GM12878 (cell line): ENCODE results near the gene OPN5. TPM values are rescaled to one million over a fixed set of nuclear protein-coding genes. Genes with fewer than 3 reads are reported as not detected.

Experiments used
- ATAC-seq: fragments of 200-7000 bp; cut with Tn5 transposase; 3 replicates; pipeline ENCODE4 v1.9.1; 2020; ENCODE audit warnings: mild to moderate bottlenecking, moderate library complexity
- BruUV-seq: library from RNA; stranded (reverse); fragments of 400-500 nt; replicated peaks from 2 replicates; lab custom pipeline; 2021; lab: Mats Ljungman, UMichigan
- CTCF ChIA-PET: fragments of 300-600 bp; sonication (Branson Sonifier 250); formaldehyde crosslinking; extraction: SDS; loops from one replicate; lab custom pipeline; 2021; ENCODE audit warnings: inconsistent platforms; lab: Yijun Ruan, JAX
- POLR2A ChIA-PET: fragments of 350-600 bp; formaldehyde crosslinking; extraction: SDS; loops from one replicate; lab custom pipeline; 2021; ENCODE audit warnings: inconsistent platforms; lab: Charles Lee
- RAD21 ChIA-PET: fragments of 300-600 bp; sonication (Branson Sonifier 250); formaldehyde crosslinking; loops from one replicate; lab custom pipeline; 2023; ENCODE audit warnings: antibody characterized with exemption; ENCODE audit not compliant: unreplicated experiment; lab: Charles Lee
- SMC1A ChIA-PET: fragments of 300-600 bp; sonication (Branson Sonifier 250); formaldehyde crosslinking; loops from one replicate; lab custom pipeline; 2023; ENCODE audit not compliant: unreplicated experiment, uncharacterized antibody; lab: Charles Lee
- DNase-seq: peaks from one replicate; pipeline ENCODE4 v3.0.0-alpha.2; 2011; ENCODE audit warnings: low read depth, low spot score
- FAIRE-seq: peaks from 3 replicates; lab custom pipeline; 2011; peaks lifted over from hg19 to GRCh38; lab: Jason Lieb, UNC
- H2AFZ ChIP-seq: 2 replicates; pipeline ENCODE4 v1.6.0; 2011; ENCODE audit warnings: low read depth, low read length, control low read depth; ENCODE audit not compliant: control insufficient read depth
- H3K27ac ChIP-seq: 2 replicates; pipeline ENCODE4 v1.5.1; 2011; ENCODE audit warnings: control low read depth; ENCODE audit not compliant: control insufficient read depth, insufficient read depth
- H3K27me3 ChIP-seq, 2 experiments: replicated peaks in 1 of 2; 2 replicates each; pipeline versions ENCODE4 v1.6.0 to v1.6.1; 2011; ENCODE audit warnings: low read length in 1 of 2; ENCODE audit not compliant: control insufficient read depth in 2 of 2, insufficient read depth in 2 of 2
- H3K36me3 ChIP-seq, 2 experiments: 2 replicates each; pipeline ENCODE4 v1.5.1; 2011; ENCODE audit warnings: low read length in 1 of 2; ENCODE audit not compliant: control insufficient read depth in 2 of 2, insufficient read depth in 2 of 2
- H3K4me1 ChIP-seq: 2 replicates; pipeline ENCODE4 v1.6.1; 2011; ENCODE audit warnings: mild to moderate bottlenecking, low read length, moderate library complexity, mixed read lengths; ENCODE audit not compliant: control insufficient read depth, insufficient read depth
- H3K4me2 ChIP-seq: 2 replicates; pipeline ENCODE4 v1.6.0; 2011; ENCODE audit warnings: control low read depth; ENCODE audit not compliant: control insufficient read depth, insufficient read depth
- H3K4me3 ChIP-seq: fragments of 200-600 bp; sonication (generic); 2 replicates; pipeline ENCODE4 v1.5.1; 2016
- H3K79me2 ChIP-seq: 2 replicates; pipeline ENCODE4 v1.6.0; 2011; ENCODE audit warnings: low read length; ENCODE audit not compliant: control insufficient read depth, insufficient read depth
- H3K9ac ChIP-seq: 2 replicates; pipeline ENCODE4 v1.8.0; 2011; ENCODE audit warnings: low read length, control low read depth, mixed read lengths; ENCODE audit not compliant: control insufficient read depth, insufficient read depth
- H3K9me3 ChIP-seq: replicated peaks from 3 replicates; pipeline ENCODE4 v1.5.1; 2011; ENCODE audit warnings: mild to moderate bottlenecking, low read length; ENCODE audit not compliant: control insufficient read depth, insufficient read depth
- H4K20me1 ChIP-seq: 2 replicates; pipeline ENCODE4 v1.6.0; 2011; ENCODE audit not compliant: control insufficient read depth, insufficient read depth
- ATF7 ChIP-seq: fragments of 450-650 bp; IDR thresholded peaks from 2 replicates; pipeline ENCODE4 v1.6.1; 2016; ENCODE audit warnings: low read depth, mild to moderate bottlenecking
- BACH1 ChIP-seq: fragments of 450-650 bp; IDR thresholded peaks from 2 replicates; pipeline ENCODE4 v1.6.1; 2017; ENCODE audit warnings: mild to moderate bottlenecking, borderline replicate concordance
- CHD2 ChIP-seq: IDR thresholded peaks from 2 replicates; pipeline ENCODE4 v1.6.1; 2011; ENCODE audit warnings: low read depth, low read length, improper control_type of control experiment, borderline replicate concordance
- CHD4 ChIP-seq: fragments of 200-600 bp; sonication (generic); IDR thresholded peaks from 2 replicates; pipeline ENCODE4 v1.6.1; 2016; ENCODE audit warnings: mild to moderate bottlenecking
- DPF2 ChIP-seq: fragments of 450-650 bp; IDR thresholded peaks from 2 replicates; pipeline ENCODE4 v1.6.1; 2017; ENCODE audit warnings: mild to moderate bottlenecking
- E2F4 ChIP-seq: IDR thresholded peaks from 2 replicates; pipeline ENCODE4 v1.6.1; 2012; ENCODE audit warnings: low read depth, low read length, improper control_type of control experiment
- FOXM1 ChIP-seq: IDR thresholded peaks from 2 replicates; pipeline ENCODE4 v1.6.1; 2012; ENCODE audit warnings: low read depth, mild to moderate bottlenecking, inconsistent platforms, low read length, moderate library complexity
- GABPA ChIP-seq: IDR thresholded peaks from 2 replicates; pipeline ENCODE4 v1.6.1; 2014; ENCODE audit warnings: antibody characterized with exemption, low read depth, mild to moderate bottlenecking, inconsistent platforms
- GATAD2B ChIP-seq: fragments of 450-650 bp; conservative IDR thresholded peaks from 2 replicates; pipeline ENCODE4 v1.6.1; 2017; ENCODE audit warnings: low read depth, mild to moderate bottlenecking, moderate library complexity
- KDM1A ChIP-seq: fragments of 200-600 bp; sonication (generic); IDR thresholded peaks from 2 replicates; pipeline ENCODE4 v1.6.1; 2016; ENCODE audit warnings: borderline replicate concordance
- NBN ChIP-seq: fragments of 450-650 bp; IDR thresholded peaks from 2 replicates; pipeline ENCODE4 v1.6.1; 2016
- NR2C1 ChIP-seq: fragments of 450-650 bp; IDR thresholded peaks from 2 replicates; pipeline ENCODE4 v1.6.1; 2017; ENCODE audit warnings: antibody characterized with exemption, mild to moderate bottlenecking, moderate library complexity
- RCOR1 ChIP-seq: conservative IDR thresholded peaks from 2 replicates; pipeline ENCODE4 v1.6.1; 2012; ENCODE audit warnings: low read depth, low read length, improper control_type of control experiment
- SMARCA5 ChIP-seq: fragments of 450-650 bp; IDR thresholded peaks from 2 replicates; pipeline ENCODE4 v1.6.1; 2017; ENCODE audit warnings: mild to moderate bottlenecking
- YY1 ChIP-seq: IDR thresholded peaks from 2 replicates; pipeline ENCODE4 v1.6.1; 2011; ENCODE audit warnings: low read depth, mild to moderate bottlenecking, low read length
- ZSCAN29 ChIP-seq: fragments of 450-650 bp; IDR thresholded peaks from 2 replicates; pipeline ENCODE4 v1.6.1; 2017; ENCODE audit warnings: mild to moderate bottlenecking, moderate library complexity
- WGBS: methylation state at CpG from one replicate; pipeline ENCODE4 v1.1.6; 2016; ENCODE audit warnings: low lambda C conversion rate; ENCODE audit not compliant: insufficient replicate concordance, insufficient coverage; ENCODE audit errors: missing lambda C conversion rate; 5-methylcytosine and 5-hydroxymethylcytosine counted together
- in situ Hi-C: fragments of 300-500 bp; cut with MboI; formaldehyde crosslinking; loops from 9 replicates; pipeline ENCODE4 v1.14.3; 2018; ENCODE audit warnings: mixed read lengths
- intact Hi-C: fragments of 100-400 bp; cut with micrococcal nuclease; formaldehyde crosslinking; loops from one replicate; pipeline ENCODE4 v1.14.2; 2022; ENCODE audit not compliant: unreplicated experiment
- polyA plus RNA-seq, 11 experiments: library from polyadenylated mRNA; depleted of rRNA in 4 of 11; unstranded in 6 of 11; stranded (reverse) in 5 of 11; fragments of >200 nt; fragmentation: Nextera tagmentation in 4 of 11; fragmentation: Illumina TruSeq in 1 of 11; extraction: Ambion mirVana in 4 of 11; extraction: Trizol in 1 of 11; gene quantifications; 1 replicate in 1 of 11; 2 replicates in 10 of 11; pipeline versions ENCODE4 v1.2.1 to v1.2.3, GENCODE V29; 2011 to 2016; ENCODE audit warnings: inconsistent platforms in 2 of 11, missing spikeins in 2 of 11, low read depth in 1 of 11
- total RNA-seq, 4 experiments: library from RNA; depleted of rRNA in 3 of 4; stranded (reverse); fragments of >200 nt in 3 of 4; fragmentation: Illumina TruSeq in 1 of 4; extraction: Trizol in 1 of 4; gene quantifications; 2 replicates each; pipeline versions ENCODE4 v1.2.1 to v1.2.3, GENCODE V29; 2013 to 2021

The OPN5 gene
- total and polyA plus RNA-seq, 10 of the 15 experiments (the other 5 are each of a cell fraction or from before 2014, with no cell fraction given), result not detected

GRCh38 chr6:47804821-47805220 is 23.0 kb downstream of the OPN5 start:
- DNase-seq, result no peak
- FAIRE-seq, result no peak
- Histone ChIP-seq H3K9me3 (no peaks in the 10 kb centered on the region), H3K79me2 (no peaks in the 10 kb centered on the region), H3K27me3 (no peaks in the 10 kb centered on the region), H3K4me2 (no peak overlapping the region), H3K36me3 (no peaks in the 10 kb centered on the region), H2AFZ (no peak overlapping the region), H3K9ac (no peak overlapping the region), H4K20me1 (no peaks in the 10 kb centered on the region), H3K4me3 (no peak overlapping the region), H3K4me1 (no peaks in the 10 kb centered on the region), H3K27ac (no peak overlapping the region)
- no peak for ATAC-seq
- in situ Hi-C loops, result no loop called here
- ChIA-PET CTCF (interaction anchor here (1.2 kb wide), 1 partner anchor 17 kb away, joined by 5 read pairs; no protein-coding TSS in a partner anchor), POLR2A (interaction anchor here (0.6 kb wide), 1 partner anchor 742 kb away, joined by 3 read pairs; no protein-coding TSS in a partner anchor), RAD21 (no interaction called here), SMC1A (interaction anchor here (1.0 kb wide), 1 partner anchor 11 kb away, joined by 3 read pairs; no protein-coding TSS in a partner anchor)
- intact Hi-C loops, result no loop called here
- TF ChIP-seq E2F4, result no peak
- no peak for TF ChIP-seq CHD4
- no peak for TF ChIP-seq GABPA
- no peak for TF ChIP-seq KDM1A
- TF ChIP-seq GATAD2B, result no peak
- TF ChIP-seq NBN, result no peak
- no TSS peak for BruUV-seq
- WGBS, result 19% methylated on average over 2 of the region's 2 CpGs

- Histone ChIP-seq H2AFZ (no peak overlapping the region), H3K9ac (no peak overlapping the region), H3K4me3 (no peak overlapping the region), H3K4me2 (no peak overlapping the region), H4K20me1 (no peaks in the 10 kb centered on the region)
- no peak for DNase-seq
- TF ChIP-seq BACH1 (no peak), RCOR1 (no peak), ZSCAN29 (no peak), CHD2 (no peak), ATF7 (no peak), E2F4 (no peak), FOXM1 (no peak), DPF2 (no peak), NR2C1 (no peak), SMARCA5 (no peak), YY1 (no peak)
- TF ChIP-seq, all 136 proteins: peak for 0
- ChIA-PET CTCF (interaction anchor here (1.0 kb wide), 1 partner anchor 20 kb away, joined by 5 read pairs; no protein-coding TSS in a partner anchor), POLR2A (no interaction called here), RAD21 (no interaction called here), SMC1A (interaction anchor here (1.2 kb wide), 1 partner anchor 11 kb away, joined by 3 read pairs; no protein-coding TSS in a partner anchor)
- no peaks in the 10 kb centered on the region for H3K36me3 ChIP-seq
- no peak for FAIRE-seq
- intact Hi-C loops, result no loop called here
- 61% methylated on average over 8 of the region's 8 CpGs for WGBS
- no peaks in the 10 kb centered on the region for H3K9me3 ChIP-seq
- H3K79me2 ChIP-seq, result no peaks in the 10 kb centered on the region
- H3K4me1 ChIP-seq, result no peaks in the 10 kb centered on the region
- no peak overlapping the region for H3K27ac ChIP-seq
- H3K27me3 ChIP-seq, result no peaks in the 10 kb centered on the region; a peak in 1 of 4 replicates
- no peak for ATAC-seq
- in situ Hi-C loops, result no loop called here
- BruUV-seq, result no TSS peak
Measured at GRCh38 chr6:47809873-47810272, 28.0 kb downstream of the OPN5 start.
